ENCODE measurements around the gene MBOAT1.

DNA sequence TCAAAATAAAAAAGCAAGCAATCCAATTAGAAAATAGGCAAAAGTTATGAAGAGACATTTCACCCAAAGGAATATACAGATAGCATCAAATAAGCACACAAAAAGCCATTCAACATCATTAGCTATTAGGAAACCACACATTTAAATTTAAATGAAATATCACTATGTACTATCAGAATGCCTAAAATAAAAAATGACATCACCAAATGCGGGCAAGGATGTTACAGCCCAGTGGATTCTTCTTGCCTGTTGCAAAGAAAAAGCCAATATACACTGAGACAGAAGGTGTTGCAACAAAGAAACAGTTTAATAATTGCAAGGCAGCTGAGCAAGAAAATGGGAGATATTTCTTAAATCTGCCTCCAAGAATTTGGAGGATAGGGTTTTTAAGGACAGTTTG lies 31.0 kb upstream of the MBOAT1 start:
- TF ChIP-seq GATA3 (IDR thresholded peaks at IDR 0.05; ENCODE audit: low read depth, low read length) (no peak), GATA2 (IDR thresholded peaks at IDR 0.05; ENCODE audit: low read depth, low read length) (no peak)

Data from SH-SY5Y (cell line).